ENCODE measurements around the gene TNFRSF12A.

The TNFRSF12A gene

GRCh38 chr16:3020604-3021448 is 658 bp downstream of the TNFRSF12A start:
- peaks cover 25% of the 10 kb centered on the region for H3K4me1 ChIP-seq (ENCODE audit: control insufficient read depth, insufficient read depth, low read length)
- H3K27ac ChIP-seq (ENCODE audit: insufficient read depth, low read depth, low read length, poor library complexity, severe bottlenecking) = peak overlapping the region; percentile 83
- no peaks in the 10 kb centered on the region for H3K9me3 ChIP-seq (ENCODE audit: control insufficient read depth, low read length)
- peaks cover 6% of the 10 kb centered on the region for H3K36me3 ChIP-seq (ENCODE audit: control insufficient read depth, insufficient read depth, low read length)
- H3K27me3 ChIP-seq (ENCODE audit: control insufficient read depth, insufficient read depth, low read length, poor library complexity, severe bottlenecking) = peaks cover 5% of the 10 kb centered on the region
- peak overlapping the region; percentile 56 for H3K4me3 ChIP-seq (ENCODE audit: insufficient read depth, low read depth, low read length)
- 0% methylated on average over 57 of the region's 57 CpGs for WGBS, 2 experiments

DNA sequence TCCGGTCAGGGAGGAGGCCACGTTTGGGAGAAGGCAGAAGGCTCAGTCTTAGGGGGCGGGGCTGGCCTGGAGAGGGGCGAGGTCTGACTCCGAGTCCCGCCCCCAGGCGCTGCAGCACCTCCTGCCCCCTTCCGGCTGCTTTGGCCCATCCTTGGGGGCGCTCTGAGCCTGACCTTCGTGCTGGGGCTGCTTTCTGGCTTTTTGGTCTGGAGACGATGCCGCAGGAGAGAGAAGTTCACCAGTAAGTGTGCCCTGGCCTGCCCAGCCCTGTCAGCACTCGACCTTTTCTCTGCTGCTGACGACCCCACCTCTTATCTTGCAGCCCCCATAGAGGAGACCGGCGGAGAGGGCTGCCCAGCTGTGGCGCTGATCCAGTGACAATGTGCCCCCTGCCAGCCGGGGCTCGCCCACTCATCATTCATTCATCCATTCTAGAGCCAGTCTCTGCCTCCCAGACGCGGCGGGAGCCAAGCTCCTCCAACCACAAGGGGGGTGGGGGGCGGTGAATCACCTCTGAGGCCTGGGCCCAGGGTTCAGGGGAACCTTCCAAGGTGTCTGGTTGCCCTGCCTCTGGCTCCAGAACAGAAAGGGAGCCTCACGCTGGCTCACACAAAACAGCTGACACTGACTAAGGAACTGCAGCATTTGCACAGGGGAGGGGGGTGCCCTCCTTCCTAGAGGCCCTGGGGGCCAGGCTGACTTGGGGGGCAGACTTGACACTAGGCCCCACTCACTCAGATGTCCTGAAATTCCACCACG is 1.5 kb downstream of the TNFRSF12A start:
- 0 to 1% methylated on average over 24 to 25 of the region's 25 CpGs for WGBS, 2 experiments
- Histone ChIP-seq H3K27ac (ENCODE audit: insufficient read depth, low read depth, low read length, poor library complexity, severe bottlenecking) (peak overlapping the region; percentile 83), H3K4me1 (ENCODE audit: control insufficient read depth, insufficient read depth, low read length) (peaks cover 25% of the 10 kb centered on the region)

GRCh38 chr16:3022208-3022683 is 2.1 kb downstream of the TNFRSF12A start:
- peaks cover 25% of the 10 kb centered on the region for H3K4me1 ChIP-seq (ENCODE audit: control insufficient read depth, insufficient read depth, low read length)
- peak overlapping the region; percentile 83 for H3K27ac ChIP-seq (ENCODE audit: insufficient read depth, low read depth, low read length, poor library complexity, severe bottlenecking)
- peaks cover 3% of the 10 kb centered on the region for H3K27me3 ChIP-seq (ENCODE audit: control insufficient read depth, insufficient read depth, low read length, poor library complexity, severe bottlenecking)
- no peaks in the 10 kb centered on the region for H3K9me3 ChIP-seq (ENCODE audit: control insufficient read depth, low read length)
- peak overlapping the region; percentile 56 for H3K4me3 ChIP-seq (ENCODE audit: insufficient read depth, low read depth, low read length)
- 6 to 10% methylated on average over 7 to 8 of the region's 8 CpGs for WGBS, 2 experiments
- H3K36me3 ChIP-seq (ENCODE audit: control insufficient read depth, insufficient read depth, low read length) = peaks cover 17% of the 10 kb centered on the region

More for the DNA sequence above, 1.5 kb downstream of the TNFRSF12A start:
- H3K9me3 ChIP-seq (ENCODE audit: control insufficient read depth, low read length) = no peaks in the 10 kb centered on the region
- H3K27me3 ChIP-seq (ENCODE audit: control insufficient read depth, insufficient read depth, low read length, poor library complexity, severe bottlenecking) = peaks cover 5% of the 10 kb centered on the region
- peaks cover 13% of the 10 kb centered on the region for H3K36me3 ChIP-seq (ENCODE audit: control insufficient read depth, insufficient read depth, low read length)
- peak overlapping the region; percentile 56 for H3K4me3 ChIP-seq (ENCODE audit: insufficient read depth, low read depth, low read length)

- 27 to 33% methylated on average over 8 of the region's 8 CpGs for WGBS, 2 experiments
Measured at GRCh38 chr16:3022684-3023414, 2.7 kb downstream of the TNFRSF12A start.

DNA sequence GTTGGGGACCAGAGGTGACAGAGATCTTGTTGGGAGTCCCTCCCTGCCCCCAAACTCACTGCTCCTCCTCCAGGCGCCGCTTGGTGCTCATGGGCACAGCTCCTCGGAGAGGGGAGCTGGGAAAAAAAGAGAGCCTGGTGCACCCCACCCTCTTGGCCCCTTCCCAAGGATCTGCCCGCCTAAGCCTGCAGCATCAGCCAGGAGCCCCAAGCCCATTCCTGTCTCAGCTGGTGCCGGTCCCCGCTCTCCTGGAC is 3.2 kb downstream of the TNFRSF12A start:
- peaks cover 25% of the 10 kb centered on the region for H3K4me1 ChIP-seq (ENCODE audit: control insufficient read depth, insufficient read depth, low read length)
- 4% methylated on average over 6 of the region's 6 CpGs for WGBS, 2 experiments
- peak overlapping the region; percentile 60 for H3K4me3 ChIP-seq (ENCODE audit: insufficient read depth, low read depth, low read length)
- no peaks in the 10 kb centered on the region for H3K9me3 ChIP-seq (ENCODE audit: control insufficient read depth, low read length)
- peak overlapping the region; percentile 79 for H3K27ac ChIP-seq (ENCODE audit: insufficient read depth, low read depth, low read length, poor library complexity, severe bottlenecking)
- peaks cover under 1% of the 10 kb centered on the region for H3K27me3 ChIP-seq (ENCODE audit: control insufficient read depth, insufficient read depth, low read length, poor library complexity, severe bottlenecking)
- H3K36me3 ChIP-seq (ENCODE audit: control insufficient read depth, insufficient read depth, low read length) = peaks cover 17% of the 10 kb centered on the region

More at GRCh38 chr16:3022684-3023414, 2.7 kb downstream of the TNFRSF12A start:
- peaks cover 25% of the 10 kb centered on the region for H3K4me1 ChIP-seq (ENCODE audit: control insufficient read depth, insufficient read depth, low read length)
- peak overlapping the region; percentile 83 for H3K27ac ChIP-seq (ENCODE audit: insufficient read depth, low read depth, low read length, poor library complexity, severe bottlenecking)
- H3K27me3 ChIP-seq (ENCODE audit: control insufficient read depth, insufficient read depth, low read length, poor library complexity, severe bottlenecking) = no peaks in the 10 kb centered on the region
- H3K36me3 ChIP-seq (ENCODE audit: control insufficient read depth, insufficient read depth, low read length) = peaks cover 17% of the 10 kb centered on the region
- no peaks in the 10 kb centered on the region for H3K9me3 ChIP-seq (ENCODE audit: control insufficient read depth, low read length)
- peak overlapping the region; percentile 60 for H3K4me3 ChIP-seq (ENCODE audit: insufficient read depth, low read depth, low read length)

DNA sequence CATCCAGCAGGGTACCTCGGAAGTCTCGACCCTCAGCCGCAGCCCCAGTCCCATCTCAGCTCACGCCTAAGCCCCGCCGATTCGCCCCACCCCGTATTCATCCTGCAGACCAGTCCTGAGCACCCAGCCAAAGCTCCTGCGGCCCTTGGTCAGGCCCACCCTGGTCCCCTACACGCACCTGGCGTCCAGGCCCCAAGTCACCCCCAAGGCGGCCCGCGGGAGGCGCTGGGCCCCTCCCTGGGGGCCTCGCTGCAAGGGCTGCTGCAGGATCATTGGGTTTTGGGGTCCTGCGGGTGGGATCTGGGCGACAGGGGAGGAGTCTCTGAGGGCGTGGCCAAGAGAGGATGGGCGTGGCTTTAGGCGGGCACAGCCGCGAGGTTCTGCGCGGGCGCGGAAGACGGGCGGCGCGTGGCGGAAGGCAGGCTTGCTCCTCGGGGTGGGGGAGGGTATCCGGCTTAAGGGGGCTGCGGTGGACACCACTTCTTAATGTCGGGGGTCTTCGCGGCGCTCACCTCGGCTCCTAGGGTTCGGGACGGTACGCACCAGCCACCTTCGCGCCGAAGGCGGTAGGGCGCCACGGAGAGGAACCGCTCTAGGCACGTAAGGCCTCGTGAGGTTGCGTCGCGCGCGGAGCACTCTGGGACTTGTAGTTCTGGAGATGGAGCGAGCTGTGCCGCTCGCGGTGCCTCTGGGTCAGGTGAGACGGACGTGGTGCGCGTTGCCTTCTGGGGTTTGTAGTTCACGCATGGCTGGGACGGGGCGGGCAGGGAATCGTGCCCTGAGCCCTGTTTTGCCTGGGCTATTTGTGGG is 3.7 kb downstream of the TNFRSF12A start, which contains the start of the genes HCFC1R1 and THOC6:
TSS of gene HCFC1R1 (minus strand) at position 274 of the 810 bp plus-strand sequence. CDS start at position 273, 1 bp downstream.
TSS of gene THOC6 (plus strand) at position 367 of the 810 bp plus-strand sequence. CDS start at position 659, 292 bp downstream.
- peak within 1 kb of the TSS; percentile 60 for H3K4me3 ChIP-seq (ENCODE audit: insufficient read depth, low read depth, low read length)
- peak within 1 kb of the TSS; percentile 83 for H3K27ac ChIP-seq (ENCODE audit: insufficient read depth, low read depth, low read length, poor library complexity, severe bottlenecking)
- H3K4me1 ChIP-seq (ENCODE audit: control insufficient read depth, insufficient read depth, low read length) = peaks cover 23% of the 10 kb centered on the region
- H3K36me3 ChIP-seq (ENCODE audit: control insufficient read depth, insufficient read depth, low read length) = peaks cover 17% of the 10 kb centered on the region
- peaks cover 6% of the 10 kb centered on the region for H3K27me3 ChIP-seq (ENCODE audit: control insufficient read depth, insufficient read depth, low read length, poor library complexity, severe bottlenecking)
- no peaks in the 10 kb centered on the region for H3K9me3 ChIP-seq (ENCODE audit: control insufficient read depth, low read length)
- 0 to 1% methylated on average over 69 of the region's 69 CpGs for WGBS, 2 experiments

DNA sequence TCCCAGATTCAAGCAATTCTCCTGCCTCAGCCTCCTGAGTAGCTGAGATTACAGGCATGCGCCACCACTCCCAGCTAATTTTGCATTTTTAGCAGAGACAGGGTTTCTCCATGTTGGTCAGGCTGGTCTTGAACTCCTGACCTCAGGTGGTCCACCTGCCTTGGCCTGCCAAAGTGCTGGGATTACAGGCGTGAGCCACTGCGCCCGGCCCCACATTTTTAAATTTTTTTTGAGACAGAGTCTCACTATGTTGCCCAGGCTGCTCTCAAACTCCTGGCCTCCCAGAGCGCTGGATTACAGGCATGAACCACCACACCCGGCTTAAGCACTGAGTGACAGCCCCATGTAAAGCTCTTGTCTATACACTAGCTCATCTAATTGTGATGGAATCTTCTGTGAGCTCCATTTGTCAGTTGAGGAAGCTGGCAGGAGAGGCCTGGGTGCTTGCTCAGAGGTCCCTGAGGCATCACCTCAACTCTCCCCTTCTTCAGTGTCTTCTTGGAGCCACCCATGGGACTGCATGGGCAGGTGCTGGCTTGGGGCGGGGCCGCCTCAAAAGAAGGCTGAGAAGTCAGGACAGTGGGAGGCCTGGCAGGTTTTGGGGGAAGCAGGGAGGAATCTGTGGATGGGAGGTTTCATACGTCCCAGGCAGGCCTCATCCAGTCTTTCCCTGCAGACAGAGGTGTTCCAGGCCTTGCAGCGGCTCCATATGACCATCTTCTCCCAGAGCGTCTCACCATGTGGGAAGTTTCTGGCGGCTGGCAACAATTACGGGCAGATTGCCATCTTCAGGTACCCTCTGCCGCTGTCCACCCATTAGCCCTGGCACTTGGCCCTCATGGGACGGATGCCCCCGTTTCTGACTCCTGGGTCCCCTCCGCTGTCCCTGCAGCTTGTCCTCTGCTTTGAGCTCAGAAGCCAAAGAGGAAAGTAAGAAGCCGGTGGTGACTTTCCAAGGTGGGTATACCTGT is 5.1 kb downstream of the TNFRSF12A start:
- peaks cover 23% of the 10 kb centered on the region for H3K4me1 ChIP-seq (ENCODE audit: control insufficient read depth, insufficient read depth, low read length)
- 96% methylated on average over 18 of the region's 18 CpGs for WGBS, 2 experiments

DNA sequence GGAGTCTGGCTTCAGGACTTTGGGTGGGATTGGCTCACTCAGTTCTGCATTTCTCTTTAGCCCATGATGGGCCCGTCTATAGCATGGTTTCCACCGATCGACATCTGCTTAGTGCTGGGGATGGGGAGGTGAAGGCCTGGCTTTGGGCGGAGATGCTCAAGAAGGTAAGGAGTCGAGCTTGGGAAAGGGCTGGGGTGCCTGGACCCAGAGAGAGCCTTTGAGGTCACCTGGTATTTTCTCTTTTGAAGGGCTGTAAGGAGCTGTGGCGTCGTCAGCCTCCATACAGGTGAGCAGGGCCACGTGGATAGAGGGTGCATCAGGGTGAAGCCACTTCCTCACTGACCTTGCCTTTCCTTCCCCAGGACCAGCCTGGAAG is 5.8 kb downstream of the TNFRSF12A start:
- Histone ChIP-seq H3K4me3 (ENCODE audit: insufficient read depth, low read depth, low read length) (no peak overlapping the region), H3K4me1 (ENCODE audit: control insufficient read depth, insufficient read depth, low read length) (peaks cover 23% of the 10 kb centered on the region), H3K27ac (ENCODE audit: insufficient read depth, low read depth, low read length, poor library complexity, severe bottlenecking) (no peak overlapping the region), H3K36me3 (ENCODE audit: control insufficient read depth, insufficient read depth, low read length) (peaks cover 17% of the 10 kb centered on the region), H3K27me3 (ENCODE audit: control insufficient read depth, insufficient read depth, low read length, poor library complexity, severe bottlenecking) (peaks cover 27% of the 10 kb centered on the region), H3K9me3 (ENCODE audit: control insufficient read depth, low read length) (no peaks in the 10 kb centered on the region)
- 95 to 96% methylated on average over 8 of the region's 8 CpGs for WGBS, 2 experiments

More for the DNA sequence above, 5.1 kb downstream of the TNFRSF12A start:
- no peak overlapping the region for H3K4me3 ChIP-seq (ENCODE audit: insufficient read depth, low read depth, low read length)
- no peak overlapping the region for H3K27ac ChIP-seq (ENCODE audit: insufficient read depth, low read depth, low read length, poor library complexity, severe bottlenecking)
- H3K36me3 ChIP-seq (ENCODE audit: control insufficient read depth, insufficient read depth, low read length) = peaks cover 17% of the 10 kb centered on the region
- H3K9me3 ChIP-seq (ENCODE audit: control insufficient read depth, low read length) = no peaks in the 10 kb centered on the region
- peaks cover 21% of the 10 kb centered on the region for H3K27me3 ChIP-seq (ENCODE audit: control insufficient read depth, insufficient read depth, low read length, poor library complexity, severe bottlenecking)

All from ectodermal cell (in vitro differentiated cells).